HepG2 (cell line): Measurements from ENCODE around the gene ABHD3. TPM values are rescaled to one million over a fixed set of nuclear protein-coding genes. Genes with fewer than 3 reads are reported as not detected.

Source experiments
- ATAC-seq: fragments of 200-7000 bp; cut with Tn5 transposase; 3 replicates; pipeline ENCODE4 v1.9.1; 2020; ENCODE audit warnings: mild to moderate bottlenecking, moderate library complexity
- BruUV-seq: library from RNA; stranded (reverse); fragments of 400-500 nt; replicated peaks from 2 replicates; lab custom pipeline; 2021; lab: Mats Ljungman, UMichigan
- CTCF ChIA-PET: fragments of 300-600 bp; formaldehyde crosslinking; extraction: SDS; loops from one replicate; lab custom pipeline; 2021; ENCODE audit warnings: low total read pairs, inconsistent platforms, low intra/inter-chr PET ratio; lab: Yijun Ruan, JAX
- POLR2A ChIA-PET: fragments of 350-600 bp; sonication (Branson Sonifier 250); formaldehyde crosslinking; loops from one replicate; lab custom pipeline; 2020; ENCODE audit warnings: antibody characterized with exemption, inconsistent platforms; lab: Yijun Ruan, JAX
- DNase-seq: peaks from one replicate; pipeline ENCODE4 v3.0.0-alpha.2; 2015; ENCODE audit warnings: low spot score
- FAIRE-seq: peaks from 3 replicates; lab custom pipeline; 2011; peaks lifted over from hg19 to GRCh38; lab: Jason Lieb, UNC
- H2AFZ ChIP-seq: one replicate; pipeline ENCODE4 v1.6.1; 2011; ENCODE audit warnings: low read length, inconsistent platforms
- H3K27ac ChIP-seq: fragments of 300-600 bp; 3 replicates; pipeline ENCODE4 v1.8.0; 2011; ENCODE audit warnings: mixed run types, mild to moderate bottlenecking, mixed read lengths, low read length, inconsistent platforms; ENCODE audit not compliant: insufficient read depth; ENCODE audit errors: extremely low read length
- H3K27me3 ChIP-seq, 2 experiments: fragments of 200-600 bp in 1 of 2; 2 replicates in 1 of 2; 3 replicates in 1 of 2; pipeline versions ENCODE4 v1.6.0 to v1.8.0; 2011; ENCODE audit warnings: low read length in 2 of 2, mild to moderate bottlenecking in 2 of 2, moderate library complexity in 2 of 2, inconsistent platforms in 1 of 2; ENCODE audit not compliant: insufficient read depth in 2 of 2, control insufficient read depth in 1 of 2
- H3K36me3 ChIP-seq, 2 experiments: fragments of 200-600 bp in 1 of 2; replicated peaks in 1 of 2; 2 replicates in 1 of 2; 3 replicates in 1 of 2; pipeline versions ENCODE4 v1.5.1 to v1.8.0; 2011; ENCODE audit warnings: low read length in 2 of 2, inconsistent platforms in 1 of 2; ENCODE audit not compliant: insufficient read depth in 2 of 2, control insufficient read depth in 1 of 2
- H3K4me1 ChIP-seq: 2 replicates; pipeline ENCODE4 v1.5.1; 2012; ENCODE audit warnings: low read length, inconsistent platforms; ENCODE audit not compliant: insufficient read depth
- H3K4me2 ChIP-seq: 2 replicates; pipeline ENCODE4 v1.6.0; 2011; ENCODE audit warnings: low read depth, low read length, inconsistent platforms
- H3K4me3 ChIP-seq, 3 experiments: fragments of 200-600 bp in 1 of 3; sonication (generic), shearing (Covaris generic) in 1 of 3; replicated peaks in 1 of 3; 2 replicates each; pipeline ENCODE4 v1.5.1; 2011 to 2016; ENCODE audit warnings: low read length in 3 of 3, inconsistent platforms in 2 of 3, low read depth in 2 of 3, mild to moderate bottlenecking in 2 of 3, control low read depth in 1 of 3, mixed read lengths in 1 of 3; ENCODE audit not compliant: insufficient read depth in 1 of 3
- H3K79me2 ChIP-seq: one replicate; pipeline ENCODE4 v1.6.1; 2011; ENCODE audit warnings: low read length, inconsistent platforms; ENCODE audit not compliant: insufficient read depth
- H3K9ac ChIP-seq: 2 replicates; pipeline ENCODE4 v1.6.0; 2011; ENCODE audit warnings: mild to moderate bottlenecking, low read depth, low read length, inconsistent platforms; ENCODE audit not compliant: insufficient read depth
- H3K9me3 ChIP-seq: 2 replicates; pipeline ENCODE4 v1.5.1; 2012; ENCODE audit warnings: mild to moderate bottlenecking, low read length
- H4K20me1 ChIP-seq: 2 replicates; pipeline ENCODE4 v1.6.0; 2011; ENCODE audit warnings: inconsistent platforms, mild to moderate bottlenecking, low read length, moderate library complexity; ENCODE audit not compliant: insufficient read depth
- CCDC6 ChIP-seq: sonication (generic); formaldehyde crosslinking; IDR thresholded peaks from 2 replicates; pipeline ENCODE4 v1.8.1; 2022; ENCODE audit warnings: mild to moderate bottlenecking, missing genetic modification reagents, moderate library complexity
- ELK4 ChIP-seq: sonication (generic); formaldehyde crosslinking; IDR thresholded peaks from 2 replicates; pipeline ENCODE4 v1.9.0; 2021; ENCODE audit warnings: missing genetic modification reagents, borderline replicate concordance
- FOXA1 ChIP-seq, 2 experiments: fragments of 450-650 bp in 1 of 2; sonication (generic) in 1 of 2; formaldehyde crosslinking in 1 of 2; IDR thresholded peaks; 2 replicates each; pipeline versions ENCODE4 v1.4.0 to v1.6.1; 2016 to 2020; ENCODE audit warnings: missing genetic modification reagents in 1 of 2
- HOXA5 ChIP-seq: sonication (generic); formaldehyde crosslinking; IDR thresholded peaks from 2 replicates; pipeline ENCODE4 v1.4.0; 2020; ENCODE audit warnings: missing genetic modification reagents
- RELA ChIP-seq: sonication (generic); formaldehyde crosslinking; IDR thresholded peaks from 2 replicates; pipeline ENCODE4 v1.4.0; 2020; ENCODE audit warnings: missing genetic modification reagents
- SMAD3 ChIP-seq: sonication (generic); formaldehyde crosslinking; IDR thresholded peaks from 2 replicates; pipeline ENCODE4 v1.4.0; 2020; ENCODE audit warnings: missing genetic modification reagents
- ZBTB38 ChIP-seq: sonication (generic); formaldehyde crosslinking; IDR thresholded peaks from 2 replicates; pipeline ENCODE4 v1.5.1; 2020; ENCODE audit warnings: mild to moderate bottlenecking, missing genetic modification reagents
- ZHX1 ChIP-seq: sonication (generic); formaldehyde crosslinking; IDR thresholded peaks from 2 replicates; pipeline ENCODE4 v1.8.1; 2022; ENCODE audit warnings: low read depth, mild to moderate bottlenecking, missing genetic modification reagents
- WGBS: methylation state at CpG from one replicate; pipeline ENCODE4 v1.1.6; 2017; ENCODE audit warnings: low lambda C conversion rate; 5-methylcytosine and 5-hydroxymethylcytosine counted together
- in situ Hi-C: cut with HindIII; loops from 2 replicates; pipeline ENCODE4 v1.10.0; 2017; ENCODE audit warnings: low pct_unique_long_range_greater_than_20kb; ENCODE audit not compliant: extremely low pct_ligation_motif_present
- intact Hi-C: fragments of 100-400 bp; cut with micrococcal nuclease; formaldehyde crosslinking; loops from one replicate; pipeline ENCODE4 v1.10.0; 2022; ENCODE audit not compliant: unreplicated experiment
- polyA plus RNA-seq, 8 experiments: library from polyadenylated mRNA; depleted of rRNA in 3 of 8; stranded (reverse) in 7 of 8; unstranded in 1 of 8; fragments of >200 nt; fragmentation: Illumina TruSeq in 4 of 8; extraction: Trizol in 4 of 8; gene quantifications; 2 replicates each; pipeline versions ENCODE4 v1.2.1 to v1.2.3, GENCODE V29; 2011 to 2016; ENCODE audit warnings: low read depth in 4 of 8, missing spikeins in 1 of 8, mixed read lengths in 1 of 8; ENCODE audit not compliant: insufficient read depth in 1 of 8
- total RNA-seq, 5 experiments: library from RNA; depleted of rRNA; stranded (reverse); fragments of >200 nt; fragmentation: Illumina TruSeq; extraction: Trizol; gene quantifications; 2 replicates each; pipeline ENCODE4 v1.2.3, GENCODE V29; 2016; ENCODE audit warnings: low read depth in 1 of 5

ABHD3 gene
- total and polyA plus RNA-seq, 2 of the 13 experiments (the other 11 are each of a cell fraction or from before 2014, with no cell fraction given) = 32.1 to 40.2 TPM

- BruUV-seq = no TSS peak
- no peak for ATAC-seq
- H3K9ac ChIP-seq = no peak overlapping the region
- no peaks in the 10 kb centered on the region for H3K36me3 ChIP-seq
- WGBS = 92% methylated on average over 5 of the region's 5 CpGs
- no peak for FAIRE-seq
- H2AFZ ChIP-seq = no peak overlapping the region
- H3K4me1 ChIP-seq = peaks cover 29% of the 10 kb centered on the region
- intact Hi-C loops (no loop called here), in situ Hi-C loops (no loop called here)
- no peak for TF ChIP-seq FOXA1 (IDR thresholded peaks at IDR 0.05)
- no peak for TF ChIP-seq FOXA1 (CRISPR knock-in tag; IDR thresholded peaks at IDR 0.05)
- TF ChIP-seq CCDC6 = no peak
- no peak for TF ChIP-seq RELA (CRISPR knock-in tag)
- TF ChIP-seq SMAD3 (CRISPR knock-in tag) = no peak
- no peak for TF ChIP-seq HOXA5 (CRISPR knock-in tag)
- TF ChIP-seq ZHX1 (CRISPR knock-in tag) = no peak
- no peak for TF ChIP-seq ELK4 (CRISPR knock-in tag)
- TF ChIP-seq ZBTB38 (CRISPR knock-in tag) = no peak
- no peaks in the 10 kb centered on the region for H3K79me2 ChIP-seq
- H4K20me1 ChIP-seq = no peaks in the 10 kb centered on the region
- H3K4me2 ChIP-seq = no peak overlapping the region
- POLR2A ChIA-PET = no interaction called here
- no peaks in the 10 kb centered on the region for H3K9me3 ChIP-seq
- DNase-seq = no peak
- no peak overlapping the region for H3K4me3 ChIP-seq
- CTCF ChIA-PET = no interaction called here
- no peaks in the 10 kb centered on the region for H3K27me3 ChIP-seq
- no peak overlapping the region for H3K27ac ChIP-seq
These were observed 28.4 kb upstream of the ABHD3 start for GRCh38 chr18:21733011-21733410.
